GM18907 (cell line): ENCODE results near the gene PRSS21.
A peak's percentile ranks its signal among the peaks of the same experiment; 100 is the strongest.

Experiments used
- ATAC-seq: cut with Tn5 transposase; IDR thresholded peaks from one replicate; pipeline ENCODE4 v1.9.1; 2021; ENCODE audit warnings: mild to moderate bottlenecking, moderate library complexity; ENCODE audit not compliant: unreplicated experiment

PRSS21 gene, protein sequence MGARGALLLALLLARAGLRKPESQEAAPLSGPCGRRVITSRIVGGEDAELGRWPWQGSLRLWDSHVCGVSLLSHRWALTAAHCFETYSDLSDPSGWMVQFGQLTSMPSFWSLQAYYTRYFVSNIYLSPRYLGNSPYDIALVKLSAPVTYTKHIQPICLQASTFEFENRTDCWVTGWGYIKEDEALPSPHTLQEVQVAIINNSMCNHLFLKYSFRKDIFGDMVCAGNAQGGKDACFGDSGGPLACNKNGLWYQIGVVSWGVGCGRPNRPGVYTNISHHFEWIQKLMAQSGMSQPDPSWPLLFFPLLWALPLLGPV

GRCh38 chr16:2816751-2817339 lies at the start of gene PRSS21:
PRSS21 (plus strand) TSS chr16:2817237; CDS start chr16:2817269, 32 bp downstream.
- no peak for ATAC-seq

- no peak for ATAC-seq
These were observed 49.1 kb upstream of the PRSS21 start for GRCh38 chr16:2767891-2768290.

DNA sequence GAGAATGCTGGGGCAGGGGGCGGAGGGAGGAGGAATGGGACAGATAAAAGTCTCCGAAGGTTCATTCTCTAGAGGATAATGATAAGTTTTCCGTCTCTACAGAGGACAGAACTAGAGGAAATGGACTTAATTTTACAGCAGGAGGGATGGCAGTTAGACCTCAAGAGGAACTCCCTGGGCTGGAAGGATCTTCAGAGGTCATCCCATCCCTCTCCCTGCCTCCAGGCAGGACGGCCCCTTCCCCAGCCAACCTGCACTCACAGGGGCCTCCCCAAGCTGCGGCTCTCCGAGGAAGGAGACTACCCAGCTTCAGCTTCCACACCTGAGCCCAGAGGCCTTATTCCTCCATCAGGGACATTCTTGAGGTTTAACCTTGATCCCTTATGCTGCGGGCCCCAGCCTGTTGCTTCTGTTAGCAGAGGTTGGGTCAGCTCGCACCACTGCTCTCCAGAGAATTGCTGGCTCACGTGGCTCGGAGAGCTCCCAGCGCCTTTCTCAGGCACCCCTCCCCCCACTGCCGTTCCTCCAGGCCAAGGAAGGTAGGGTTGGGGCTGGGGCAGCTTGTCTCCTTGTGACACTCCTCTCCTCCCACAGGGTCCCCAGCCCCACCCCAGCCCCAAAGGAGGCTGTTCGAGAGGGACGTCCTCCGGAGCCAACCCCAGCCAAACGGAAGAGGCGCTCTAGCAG lies 48.5 kb upstream of the PRSS21 start:
- no peak for ATAC-seq

DNA sequence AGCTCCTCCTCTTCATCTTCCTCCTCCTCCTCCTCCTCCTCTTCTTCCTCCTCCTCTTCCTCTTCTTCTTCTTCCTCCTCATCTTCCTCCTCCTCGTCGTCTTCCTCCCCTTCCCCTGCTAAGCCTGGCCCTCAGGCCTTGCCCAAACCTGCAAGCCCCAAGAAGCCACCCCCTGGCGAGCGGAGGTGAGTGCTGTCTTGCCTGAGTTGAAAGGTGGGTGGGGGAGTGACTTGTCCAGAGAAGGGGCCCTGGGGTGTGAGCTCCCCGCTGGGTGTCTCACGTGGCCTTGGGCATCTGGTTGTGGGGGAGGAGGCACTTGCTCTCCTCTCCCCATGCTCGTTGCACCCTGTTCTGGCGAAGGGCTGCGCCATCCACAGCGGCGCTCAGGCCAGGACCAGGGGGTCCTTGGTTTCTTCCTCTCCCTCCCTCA lies 47.9 kb upstream of the PRSS21 start:
- no peak for ATAC-seq

- no peak for ATAC-seq
These were observed 47.4 kb upstream of the PRSS21 start for GRCh38 chr16:2769675-2770056.

DNA sequence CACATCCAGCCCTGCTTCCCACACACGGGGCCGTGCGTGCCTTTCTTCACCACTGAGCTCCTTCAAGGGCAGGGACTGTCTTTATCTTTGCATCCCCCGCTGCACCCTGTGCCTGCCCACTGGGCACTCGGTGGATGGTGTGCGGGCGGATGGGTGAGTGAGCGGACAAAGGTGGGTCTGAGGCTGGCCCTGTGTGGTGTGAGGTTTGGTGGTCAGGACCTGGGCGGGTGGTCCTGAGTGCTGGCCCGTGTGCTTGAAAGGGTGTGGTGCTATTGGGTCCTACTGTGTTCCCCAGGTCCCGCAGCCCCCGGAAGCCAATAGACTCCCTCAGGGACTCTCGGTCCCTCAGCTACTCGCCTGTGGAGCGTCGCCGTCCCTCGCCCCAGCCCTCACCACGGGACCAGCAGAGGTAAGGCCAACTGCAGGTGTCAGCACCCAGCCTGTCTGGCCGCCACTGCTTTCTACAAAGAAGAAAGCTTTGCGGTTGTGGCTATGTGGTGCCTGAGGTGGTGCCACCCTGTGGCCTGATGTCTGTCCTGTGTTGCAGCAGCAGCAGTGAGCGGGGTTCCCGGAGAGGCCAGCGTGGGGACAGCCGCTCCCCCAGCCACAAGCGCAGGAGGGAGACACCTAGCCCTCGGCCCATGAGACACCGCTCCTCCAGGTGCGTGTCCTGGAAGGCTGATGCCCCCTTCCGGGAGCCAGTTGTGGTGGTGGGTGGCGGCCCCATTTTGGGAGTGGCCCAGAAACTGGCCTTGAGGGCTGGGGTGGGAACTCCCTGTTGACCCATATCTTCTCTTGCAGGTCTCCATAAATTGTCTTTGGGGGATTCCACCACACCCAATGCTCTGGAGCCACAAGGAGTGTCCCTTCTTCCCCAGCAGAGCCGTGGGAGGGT lies 46.7 kb upstream of the PRSS21 start:
- ATAC-seq = no peak

GRCh38 chr16:2771496-2772402 lies 45.3 kb upstream of the PRSS21 start:
- ATAC-seq = no peak

DNA sequence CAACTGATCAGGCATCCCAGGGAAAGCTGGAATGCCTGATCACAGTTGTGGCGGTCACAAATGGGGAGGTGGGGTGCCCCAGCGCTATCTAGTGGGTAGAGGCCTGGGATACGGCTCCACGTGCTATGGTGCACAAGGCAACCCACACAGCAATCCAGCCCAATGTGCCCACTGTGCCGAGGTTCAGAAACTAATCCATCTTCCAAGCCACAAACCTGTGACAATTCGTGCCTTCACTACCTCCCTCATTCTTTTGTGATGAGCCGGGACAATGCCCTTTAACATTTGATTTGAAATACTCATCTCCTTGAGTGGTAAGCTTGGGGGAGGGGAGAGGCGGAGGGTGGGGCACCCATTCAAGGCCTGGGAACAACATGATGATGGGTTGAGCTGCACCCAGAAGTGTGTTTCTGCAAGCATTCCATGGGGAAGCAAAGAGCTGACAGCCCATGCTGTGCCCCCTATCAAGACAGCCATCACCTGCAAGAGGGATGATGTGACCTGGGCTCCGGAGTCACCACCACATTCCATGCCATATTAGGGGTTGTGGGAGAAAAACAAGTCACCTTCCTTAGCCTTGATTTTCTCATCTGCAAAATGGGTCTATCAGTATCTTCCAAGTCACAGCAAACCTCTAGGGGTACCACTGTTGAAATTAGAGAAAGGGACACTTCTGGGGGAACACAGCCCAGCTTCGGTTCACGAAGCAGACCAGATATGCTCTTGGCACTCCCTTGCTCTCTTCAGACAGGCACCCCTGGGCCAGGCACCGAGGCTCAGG lies 43.7 kb upstream of the PRSS21 start:
- ATAC-seq = no peak

DNA sequence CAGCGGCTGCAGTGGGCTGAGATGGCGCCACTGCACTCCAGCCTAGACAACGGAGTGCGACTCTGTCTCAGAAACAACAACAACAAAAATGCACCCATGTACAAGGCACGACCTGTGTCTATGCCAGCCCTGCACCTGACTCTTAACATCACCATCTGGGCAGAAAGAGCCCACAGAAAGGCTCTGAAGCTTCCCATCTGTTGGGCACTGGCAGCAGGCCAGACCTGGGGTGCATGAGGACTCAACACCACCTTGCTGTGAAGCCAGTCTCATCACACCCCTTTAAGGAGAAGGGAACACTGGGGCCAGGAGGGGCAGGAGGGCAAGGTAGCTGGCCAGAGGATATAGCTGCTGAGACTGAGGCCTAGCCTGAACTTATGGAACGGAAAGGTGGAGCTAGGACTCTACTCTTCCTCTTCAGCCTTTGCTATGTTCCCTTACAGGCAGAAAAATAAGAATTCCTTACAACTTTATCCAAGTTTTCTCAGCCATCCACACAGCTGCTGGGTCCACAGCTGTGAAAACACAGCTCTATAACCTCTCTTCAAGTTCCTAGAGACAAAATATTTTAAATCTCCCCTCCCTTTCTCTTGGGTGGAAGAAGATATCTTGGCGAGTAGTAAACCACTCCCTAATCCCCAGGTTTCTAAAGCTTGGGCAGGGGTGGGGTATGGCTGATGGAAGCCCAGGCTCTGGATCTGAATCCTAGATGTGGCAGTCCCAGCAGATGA lies 42.7 kb upstream of the PRSS21 start:
- ATAC-seq = no peak

GRCh38 chr16:2775131-2775716 lies 41.8 kb upstream of the PRSS21 start:
- ATAC-seq = no peak

DNA sequence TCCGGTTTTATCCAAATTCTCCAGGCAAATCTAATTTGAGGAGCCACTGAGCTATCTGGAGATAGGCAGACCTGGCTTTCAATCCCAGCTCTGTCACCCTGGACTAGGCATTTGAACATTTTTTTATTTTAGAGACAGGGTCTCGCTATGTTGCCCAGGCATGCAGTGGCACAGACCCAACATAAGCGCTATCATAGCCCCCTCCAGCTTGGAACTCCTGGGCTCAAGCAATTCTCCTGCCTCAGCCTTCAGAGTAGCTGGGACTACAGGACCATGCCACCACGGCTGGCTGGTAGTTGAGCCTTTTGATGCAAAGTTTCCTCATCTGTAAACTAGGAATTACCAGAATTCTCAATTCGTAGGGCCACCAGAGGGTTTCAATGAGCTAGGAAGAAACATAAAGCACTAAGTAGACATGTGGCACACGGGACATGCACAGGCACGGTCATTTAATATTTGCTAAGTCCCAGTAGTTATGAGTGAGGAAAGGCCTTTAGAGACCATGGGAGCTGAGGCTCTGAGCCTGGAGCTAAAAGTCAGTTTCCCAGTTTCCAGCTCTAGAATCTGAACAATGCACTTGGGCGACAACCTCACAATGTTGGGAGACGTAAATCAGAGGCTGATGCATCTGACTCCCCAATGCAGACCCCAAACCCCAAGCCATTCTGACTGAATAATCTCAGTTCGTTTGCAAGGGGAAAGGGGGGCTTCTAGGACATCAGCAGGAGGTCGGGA lies 41.1 kb upstream of the PRSS21 start:
- no peak for ATAC-seq

DNA sequence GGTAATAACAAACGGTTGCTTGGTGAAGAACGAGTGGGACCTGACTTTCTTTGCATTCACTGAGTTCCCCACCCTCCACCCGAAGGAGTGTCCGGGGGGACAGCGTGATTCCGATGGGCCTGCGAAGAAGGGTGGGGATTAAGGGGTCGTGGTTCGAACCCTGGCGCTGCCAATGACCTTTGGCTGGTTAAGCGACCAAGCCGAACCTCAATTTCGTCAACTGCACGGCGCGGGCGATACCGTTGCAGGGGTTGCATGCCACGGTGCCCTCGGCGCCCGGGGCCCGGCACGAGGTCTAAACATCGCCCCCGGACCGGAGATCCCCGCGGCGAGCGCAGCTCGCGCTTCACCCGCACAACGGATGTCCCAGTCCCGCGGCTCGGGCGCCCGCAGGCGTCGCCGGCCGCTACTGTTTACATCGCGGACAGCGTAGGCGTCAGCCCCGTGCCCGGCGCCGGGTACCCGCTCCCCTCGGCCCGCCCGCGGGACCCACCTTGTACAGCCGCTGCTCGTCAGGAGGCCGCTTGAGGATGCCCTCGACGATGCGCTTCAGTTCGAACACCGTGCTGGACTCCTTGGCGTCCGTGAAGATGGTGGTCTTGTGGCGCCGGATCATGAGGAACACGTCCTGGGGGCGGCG lies 40.4 kb upstream of the PRSS21 start:
- ATAC-seq = peak; percentile 30

DNA sequence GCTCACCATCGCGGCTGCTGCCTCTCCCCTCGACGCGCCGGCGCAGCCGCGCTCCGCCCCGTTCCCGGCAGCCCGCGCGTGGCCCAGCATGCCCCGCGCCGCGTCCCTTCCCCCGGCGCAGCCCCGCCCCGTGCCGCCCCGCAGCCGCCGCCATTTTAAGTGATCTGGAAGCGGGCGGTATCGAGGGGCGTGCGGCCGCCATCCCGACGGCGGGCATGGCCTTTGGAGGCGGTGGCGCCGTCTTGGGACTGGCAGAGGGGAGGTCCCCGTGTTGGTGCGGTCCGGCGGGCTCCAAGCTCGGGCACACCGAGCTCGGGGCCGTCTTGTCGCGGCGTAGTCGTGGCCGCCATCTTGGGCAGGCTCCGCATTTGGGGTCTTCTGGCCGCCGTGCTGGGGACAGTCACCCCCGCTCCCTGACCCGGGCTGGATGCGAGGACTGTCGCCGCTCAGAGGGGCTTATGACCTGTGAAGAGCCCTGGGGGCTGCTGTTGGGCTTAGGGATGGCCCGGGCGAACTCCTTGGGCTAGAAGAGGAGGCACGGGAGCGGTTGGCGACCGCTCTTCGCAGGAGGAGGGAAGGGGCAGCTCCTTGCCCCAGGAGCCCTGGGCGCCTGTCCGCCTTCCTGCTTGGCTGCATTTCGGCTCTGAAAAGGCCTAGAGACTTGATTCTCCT lies 39.7 kb upstream of the PRSS21 start, which contains the start of gene ELOB:
Gene ELOB (minus strand): TSS at position 50 of the 672 bp plus-strand sequence. CDS start 41 bp downstream, at position 9.
- ATAC-seq = peak; percentile 74

GRCh38 chr16:2777903-2778629 lies 39.0 kb upstream of the PRSS21 start:
- peak; percentile 6 for ATAC-seq

DNA sequence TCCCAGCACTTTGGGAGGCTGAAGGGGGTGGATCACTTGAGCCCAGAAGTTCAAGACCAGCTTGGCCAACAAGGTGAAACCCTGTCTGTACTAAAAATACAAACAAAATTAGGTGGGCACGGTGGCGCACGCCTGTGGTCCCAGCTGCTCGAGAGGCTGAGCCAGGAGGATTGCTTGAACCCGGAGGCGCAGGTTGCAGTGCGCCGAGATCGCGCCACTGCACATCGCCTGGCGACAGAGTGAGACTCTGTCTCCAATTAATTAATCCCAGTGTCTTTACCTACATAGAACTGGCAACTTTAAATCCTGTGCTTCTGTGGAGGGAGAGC lies 38.4 kb upstream of the PRSS21 start:
- no peak for ATAC-seq
